ENCODE results near the gene GNG5. TPM values are rescaled to one million over a fixed set of nuclear protein-coding genes. Genes with fewer than 3 reads are reported as not detected.

GNG5 gene
- total RNA-seq, 1 experiment from 2014 or later: 108 TPM

DNA sequence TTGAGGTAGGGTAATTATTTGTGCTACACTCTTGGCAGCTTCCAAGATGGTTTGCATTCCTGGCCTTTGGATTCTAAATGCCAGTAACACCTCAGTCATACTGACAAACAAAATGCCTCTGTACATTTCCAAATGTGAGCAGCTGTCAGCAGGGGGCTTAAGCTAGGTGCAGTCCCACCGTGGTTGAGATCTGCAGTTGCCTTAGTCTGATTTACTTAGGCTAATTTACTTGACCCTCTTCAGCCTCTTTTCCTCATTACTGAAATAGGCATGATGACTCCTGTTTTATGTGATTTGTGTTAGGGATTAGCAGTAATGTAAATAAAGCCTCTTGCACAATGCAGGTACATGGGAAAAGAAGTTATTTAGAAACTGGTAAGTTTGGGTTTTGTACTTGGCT is 13.7 kb downstream of the GNG5 start:
- Mint-ChIP-seq H3K4me3 (no peak overlapping the region), H3K4me1 (no peaks in the 10 kb centered on the region), H3K9me3 (no peaks in the 10 kb centered on the region), H3K27ac (no peak overlapping the region), H3K27me3 (ENCODE audit: low read depth) (no peaks in the 10 kb centered on the region), H3K36me3 (peaks cover 48% of the 10 kb centered on the region)
- POLR2A ChIA-PET: no interaction called here
- CTCF ChIA-PET: no interaction called here
- DNase-seq (ENCODE audit: low spot score): no peak
- ATAC-seq: no peak
- TF ChIP-seq, protein P1, sequence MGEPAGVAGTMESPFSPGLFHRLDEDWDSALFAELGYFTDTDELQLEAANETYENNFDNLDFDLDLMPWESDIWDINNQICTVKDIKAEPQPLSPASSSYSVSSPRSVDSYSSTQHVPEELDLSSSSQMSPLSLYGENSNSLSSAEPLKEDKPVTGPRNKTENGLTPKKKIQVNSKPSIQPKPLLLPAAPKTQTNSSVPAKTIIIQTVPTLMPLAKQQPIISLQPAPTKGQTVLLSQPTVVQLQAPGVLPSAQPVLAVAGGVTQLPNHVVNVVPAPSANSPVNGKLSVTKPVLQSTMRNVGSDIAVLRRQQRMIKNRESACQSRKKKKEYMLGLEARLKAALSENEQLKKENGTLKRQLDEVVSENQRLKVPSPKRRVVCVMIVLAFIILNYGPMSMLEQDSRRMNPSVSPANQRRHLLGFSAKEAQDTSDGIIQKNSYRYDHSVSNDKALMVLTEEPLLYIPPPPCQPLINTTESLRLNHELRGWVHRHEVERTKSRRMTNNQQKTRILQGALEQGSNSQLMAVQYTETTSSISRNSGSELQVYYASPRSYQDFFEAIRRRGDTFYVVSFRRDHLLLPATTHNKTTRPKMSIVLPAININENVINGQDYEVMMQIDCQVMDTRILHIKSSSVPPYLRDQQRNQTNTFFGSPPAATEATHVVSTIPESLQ (CRISPR knock-in tag; IDR thresholded peaks at IDR 0.05): no peak
- TF ChIP-seq MYBL2 (CRISPR knock-in tag; IDR thresholded peaks at IDR 0.05): no peak
- TF ChIP-seq SMAD4 (CRISPR knock-in tag; IDR thresholded peaks at IDR 0.05): no peak
- no peak for TF ChIP-seq RELA (CRISPR knock-in tag; IDR thresholded peaks at IDR 0.05; ENCODE audit: borderline replicate concordance)
- no peak for TF ChIP-seq EMX1 (CRISPR knock-in tag; IDR thresholded peaks at IDR 0.05)
- no peak for TF ChIP-seq ETV6 (CRISPR knock-in tag; IDR thresholded peaks at IDR 0.05)
- no peak for TF ChIP-seq SOX15 (CRISPR knock-in tag; IDR thresholded peaks at IDR 0.05)

DNA sequence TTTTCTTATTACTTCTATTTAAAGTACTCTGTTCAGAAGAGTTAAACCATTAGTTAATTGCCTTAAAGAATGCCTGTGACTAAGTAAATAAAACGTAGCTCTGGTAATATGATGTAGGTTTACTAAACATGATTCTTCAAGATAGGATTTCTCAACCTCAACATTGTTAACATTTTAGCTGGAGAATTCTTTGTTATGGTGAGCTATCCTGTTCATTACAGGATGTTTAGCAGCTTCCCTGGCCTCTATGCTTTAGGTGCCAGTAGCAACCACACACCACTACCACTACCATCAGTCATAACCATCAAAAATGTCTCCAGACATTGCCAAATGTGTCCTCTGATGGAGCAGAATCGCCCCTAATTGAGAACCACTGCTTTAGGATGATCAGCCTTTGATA is 16.6 kb downstream of the GNG5 start:
- POLR2A ChIA-PET: no interaction called here
- CTCF ChIA-PET: no interaction called here
- no peak overlapping the region for H3K27ac Mint-ChIP-seq
- ATAC-seq (no peak), DNase-seq (ENCODE audit: low spot score) (no peak)
- H3K36me3 Mint-ChIP-seq: peaks cover 39% of the 10 kb centered on the region
- H3K9me3 Mint-ChIP-seq: peaks cover 5% of the 10 kb centered on the region
- no peaks in the 10 kb centered on the region for H3K27me3 Mint-ChIP-seq (ENCODE audit: low read depth)
- no peak overlapping the region for H3K4me3 Mint-ChIP-seq
- H3K4me1 Mint-ChIP-seq: no peaks in the 10 kb centered on the region
- TF ChIP-seq GTF2I (CRISPR knock-in tag; conservative IDR thresholded peaks at IDR 0.05) (no peak), ZNF317 (CRISPR knock-in tag; IDR thresholded peaks at IDR 0.05; ENCODE audit: borderline replicate concordance, low read depth) (no peak), MXD4 (CRISPR knock-in tag; IDR thresholded peaks at IDR 0.05; ENCODE audit: borderline replicate concordance) (no peak), RORB (CRISPR knock-in tag; IDR thresholded peaks at IDR 0.05) (no peak), ZNF423 (CRISPR knock-in tag; IDR thresholded peaks at IDR 0.05) (no peak), ZNF396 (CRISPR knock-in tag; IDR thresholded peaks at IDR 0.05; ENCODE audit: borderline replicate concordance) (no peak), PRRX2 (CRISPR knock-in tag; IDR thresholded peaks at IDR 0.05) (no peak)
- TF ChIP-seq, protein P2, sequence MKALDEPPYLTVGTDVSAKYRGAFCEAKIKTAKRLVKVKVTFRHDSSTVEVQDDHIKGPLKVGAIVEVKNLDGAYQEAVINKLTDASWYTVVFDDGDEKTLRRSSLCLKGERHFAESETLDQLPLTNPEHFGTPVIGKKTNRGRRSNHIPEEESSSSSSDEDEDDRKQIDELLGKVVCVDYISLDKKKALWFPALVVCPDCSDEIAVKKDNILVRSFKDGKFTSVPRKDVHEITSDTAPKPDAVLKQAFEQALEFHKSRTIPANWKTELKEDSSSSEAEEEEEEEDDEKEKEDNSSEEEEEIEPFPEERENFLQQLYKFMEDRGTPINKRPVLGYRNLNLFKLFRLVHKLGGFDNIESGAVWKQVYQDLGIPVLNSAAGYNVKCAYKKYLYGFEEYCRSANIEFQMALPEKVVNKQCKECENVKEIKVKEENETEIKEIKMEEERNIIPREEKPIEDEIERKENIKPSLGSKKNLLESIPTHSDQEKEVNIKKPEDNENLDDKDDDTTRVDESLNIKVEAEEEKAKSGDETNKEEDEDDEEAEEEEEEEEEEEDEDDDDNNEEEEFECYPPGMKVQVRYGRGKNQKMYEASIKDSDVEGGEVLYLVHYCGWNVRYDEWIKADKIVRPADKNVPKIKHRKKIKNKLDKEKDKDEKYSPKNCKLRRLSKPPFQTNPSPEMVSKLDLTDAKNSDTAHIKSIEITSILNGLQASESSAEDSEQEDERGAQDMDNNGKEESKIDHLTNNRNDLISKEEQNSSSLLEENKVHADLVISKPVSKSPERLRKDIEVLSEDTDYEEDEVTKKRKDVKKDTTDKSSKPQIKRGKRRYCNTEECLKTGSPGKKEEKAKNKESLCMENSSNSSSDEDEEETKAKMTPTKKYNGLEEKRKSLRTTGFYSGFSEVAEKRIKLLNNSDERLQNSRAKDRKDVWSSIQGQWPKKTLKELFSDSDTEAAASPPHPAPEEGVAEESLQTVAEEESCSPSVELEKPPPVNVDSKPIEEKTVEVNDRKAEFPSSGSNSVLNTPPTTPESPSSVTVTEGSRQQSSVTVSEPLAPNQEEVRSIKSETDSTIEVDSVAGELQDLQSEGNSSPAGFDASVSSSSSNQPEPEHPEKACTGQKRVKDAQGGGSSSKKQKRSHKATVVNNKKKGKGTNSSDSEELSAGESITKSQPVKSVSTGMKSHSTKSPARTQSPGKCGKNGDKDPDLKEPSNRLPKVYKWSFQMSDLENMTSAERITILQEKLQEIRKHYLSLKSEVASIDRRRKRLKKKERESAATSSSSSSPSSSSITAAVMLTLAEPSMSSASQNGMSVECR (CRISPR knock-in tag; IDR thresholded peaks at IDR 0.05; ENCODE audit: borderline replicate concordance): no peak
- TF ChIP-seq, protein P3, sequence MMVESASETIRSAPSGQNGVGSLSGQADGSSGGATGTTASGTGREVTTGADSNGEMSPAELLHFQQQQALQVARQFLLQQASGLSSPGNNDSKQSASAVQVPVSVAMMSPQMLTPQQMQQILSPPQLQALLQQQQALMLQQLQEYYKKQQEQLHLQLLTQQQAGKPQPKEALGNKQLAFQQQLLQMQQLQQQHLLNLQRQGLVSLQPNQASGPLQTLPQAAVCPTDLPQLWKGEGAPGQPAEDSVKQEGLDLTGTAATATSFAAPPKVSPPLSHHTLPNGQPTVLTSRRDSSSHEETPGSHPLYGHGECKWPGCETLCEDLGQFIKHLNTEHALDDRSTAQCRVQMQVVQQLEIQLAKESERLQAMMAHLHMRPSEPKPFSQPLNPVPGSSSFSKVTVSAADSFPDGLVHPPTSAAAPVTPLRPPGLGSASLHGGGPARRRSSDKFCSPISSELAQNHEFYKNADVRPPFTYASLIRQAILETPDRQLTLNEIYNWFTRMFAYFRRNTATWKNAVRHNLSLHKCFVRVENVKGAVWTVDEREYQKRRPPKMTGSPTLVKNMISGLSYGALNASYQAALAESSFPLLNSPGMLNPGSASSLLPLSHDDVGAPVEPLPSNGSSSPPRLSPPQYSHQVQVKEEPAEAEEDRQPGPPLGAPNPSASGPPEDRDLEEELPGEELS (CRISPR knock-in tag; IDR thresholded peaks at IDR 0.05): no peak
- TF ChIP-seq, protein P4, sequence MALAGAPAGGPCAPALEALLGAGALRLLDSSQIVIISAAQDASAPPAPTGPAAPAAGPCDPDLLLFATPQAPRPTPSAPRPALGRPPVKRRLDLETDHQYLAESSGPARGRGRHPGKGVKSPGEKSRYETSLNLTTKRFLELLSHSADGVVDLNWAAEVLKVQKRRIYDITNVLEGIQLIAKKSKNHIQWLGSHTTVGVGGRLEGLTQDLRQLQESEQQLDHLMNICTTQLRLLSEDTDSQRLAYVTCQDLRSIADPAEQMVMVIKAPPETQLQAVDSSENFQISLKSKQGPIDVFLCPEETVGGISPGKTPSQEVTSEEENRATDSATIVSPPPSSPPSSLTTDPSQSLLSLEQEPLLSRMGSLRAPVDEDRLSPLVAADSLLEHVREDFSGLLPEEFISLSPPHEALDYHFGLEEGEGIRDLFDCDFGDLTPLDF (CRISPR knock-in tag; IDR thresholded peaks at IDR 0.05): no peak
- TF ChIP-seq, protein P5, sequence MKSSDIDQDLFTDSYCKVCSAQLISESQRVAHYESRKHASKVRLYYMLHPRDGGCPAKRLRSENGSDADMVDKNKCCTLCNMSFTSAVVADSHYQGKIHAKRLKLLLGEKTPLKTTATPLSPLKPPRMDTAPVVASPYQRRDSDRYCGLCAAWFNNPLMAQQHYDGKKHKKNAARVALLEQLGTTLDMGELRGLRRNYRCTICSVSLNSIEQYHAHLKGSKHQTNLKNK (CRISPR knock-in tag; IDR thresholded peaks at IDR 0.05): no peak
- TF ChIP-seq, protein P6, sequence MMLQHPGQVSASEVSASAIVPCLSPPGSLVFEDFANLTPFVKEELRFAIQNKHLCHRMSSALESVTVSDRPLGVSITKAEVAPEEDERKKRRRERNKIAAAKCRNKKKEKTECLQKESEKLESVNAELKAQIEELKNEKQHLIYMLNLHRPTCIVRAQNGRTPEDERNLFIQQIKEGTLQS (CRISPR knock-in tag; conservative IDR thresholded peaks at IDR 0.05): no peak
- TF ChIP-seq, protein P7, sequence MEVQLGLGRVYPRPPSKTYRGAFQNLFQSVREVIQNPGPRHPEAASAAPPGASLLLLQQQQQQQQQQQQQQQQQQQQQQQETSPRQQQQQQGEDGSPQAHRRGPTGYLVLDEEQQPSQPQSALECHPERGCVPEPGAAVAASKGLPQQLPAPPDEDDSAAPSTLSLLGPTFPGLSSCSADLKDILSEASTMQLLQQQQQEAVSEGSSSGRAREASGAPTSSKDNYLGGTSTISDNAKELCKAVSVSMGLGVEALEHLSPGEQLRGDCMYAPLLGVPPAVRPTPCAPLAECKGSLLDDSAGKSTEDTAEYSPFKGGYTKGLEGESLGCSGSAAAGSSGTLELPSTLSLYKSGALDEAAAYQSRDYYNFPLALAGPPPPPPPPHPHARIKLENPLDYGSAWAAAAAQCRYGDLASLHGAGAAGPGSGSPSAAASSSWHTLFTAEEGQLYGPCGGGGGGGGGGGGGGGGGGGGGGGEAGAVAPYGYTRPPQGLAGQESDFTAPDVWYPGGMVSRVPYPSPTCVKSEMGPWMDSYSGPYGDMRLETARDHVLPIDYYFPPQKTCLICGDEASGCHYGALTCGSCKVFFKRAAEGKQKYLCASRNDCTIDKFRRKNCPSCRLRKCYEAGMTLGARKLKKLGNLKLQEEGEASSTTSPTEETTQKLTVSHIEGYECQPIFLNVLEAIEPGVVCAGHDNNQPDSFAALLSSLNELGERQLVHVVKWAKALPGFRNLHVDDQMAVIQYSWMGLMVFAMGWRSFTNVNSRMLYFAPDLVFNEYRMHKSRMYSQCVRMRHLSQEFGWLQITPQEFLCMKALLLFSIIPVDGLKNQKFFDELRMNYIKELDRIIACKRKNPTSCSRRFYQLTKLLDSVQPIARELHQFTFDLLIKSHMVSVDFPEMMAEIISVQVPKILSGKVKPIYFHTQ (CRISPR knock-in tag; IDR thresholded peaks at IDR 0.05): no peak
- TF ChIP-seq, protein P8, sequence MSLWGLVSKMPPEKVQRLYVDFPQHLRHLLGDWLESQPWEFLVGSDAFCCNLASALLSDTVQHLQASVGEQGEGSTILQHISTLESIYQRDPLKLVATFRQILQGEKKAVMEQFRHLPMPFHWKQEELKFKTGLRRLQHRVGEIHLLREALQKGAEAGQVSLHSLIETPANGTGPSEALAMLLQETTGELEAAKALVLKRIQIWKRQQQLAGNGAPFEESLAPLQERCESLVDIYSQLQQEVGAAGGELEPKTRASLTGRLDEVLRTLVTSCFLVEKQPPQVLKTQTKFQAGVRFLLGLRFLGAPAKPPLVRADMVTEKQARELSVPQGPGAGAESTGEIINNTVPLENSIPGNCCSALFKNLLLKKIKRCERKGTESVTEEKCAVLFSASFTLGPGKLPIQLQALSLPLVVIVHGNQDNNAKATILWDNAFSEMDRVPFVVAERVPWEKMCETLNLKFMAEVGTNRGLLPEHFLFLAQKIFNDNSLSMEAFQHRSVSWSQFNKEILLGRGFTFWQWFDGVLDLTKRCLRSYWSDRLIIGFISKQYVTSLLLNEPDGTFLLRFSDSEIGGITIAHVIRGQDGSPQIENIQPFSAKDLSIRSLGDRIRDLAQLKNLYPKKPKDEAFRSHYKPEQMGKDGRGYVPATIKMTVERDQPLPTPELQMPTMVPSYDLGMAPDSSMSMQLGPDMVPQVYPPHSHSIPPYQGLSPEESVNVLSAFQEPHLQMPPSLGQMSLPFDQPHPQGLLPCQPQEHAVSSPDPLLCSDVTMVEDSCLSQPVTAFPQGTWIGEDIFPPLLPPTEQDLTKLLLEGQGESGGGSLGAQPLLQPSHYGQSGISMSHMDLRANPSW (CRISPR knock-in tag; conservative IDR thresholded peaks at IDR 0.05; ENCODE audit: low read depth): no peak
